HepG2 (cell line): ENCODE data around the gene THAP9. TPM values are rescaled to one million over a fixed set of nuclear protein-coding genes. Genes with fewer than 3 reads are reported as not detected.

Source experiments
- ETV6 ChIP-seq: sonication (generic); formaldehyde crosslinking; conservative IDR thresholded peaks from 2 replicates; pipeline ENCODE4 v1.4.0; 2020; ENCODE audit warnings: missing genetic modification reagents
- HES4 ChIP-seq: sonication (generic); formaldehyde crosslinking; IDR thresholded peaks from 2 replicates; pipeline ENCODE4 v1.9.0; 2021; ENCODE audit warnings: mild to moderate bottlenecking, missing genetic modification reagents, borderline replicate concordance
- KMT2B ChIP-seq: IDR thresholded peaks from 2 replicates; pipeline ENCODE4 v1.6.1; 2016; ENCODE audit warnings: missing genetic modification reagents, missing compliant biosample characterization
- MLXIP ChIP-seq: sonication (generic); formaldehyde crosslinking; IDR thresholded peaks from 2 replicates; pipeline ENCODE4 v1.9.0; 2021; ENCODE audit warnings: missing genetic modification reagents, borderline replicate concordance
- NPAS2 ChIP-seq: sonication (generic); formaldehyde crosslinking; IDR thresholded peaks from 2 replicates; pipeline ENCODE4 v1.8.0; 2022; ENCODE audit warnings: mild to moderate bottlenecking, missing genetic modification reagents, borderline replicate concordance
- PPARG ChIP-seq: conservative IDR thresholded peaks from 2 replicates; pipeline ENCODE4 v1.6.1; 2016; ENCODE audit warnings: missing biosample characterization, missing genetic modification reagents
- PRPF4 ChIP-seq: fragments of 200-400 bp; formaldehyde crosslinking; IDR thresholded peaks from 2 replicates; pipeline ENCODE4 v1.6.1; 2016; ENCODE audit warnings: low read length, low read depth; ENCODE audit not compliant: poor library complexity, severe bottlenecking
- SKIL ChIP-seq: sonication (generic); formaldehyde crosslinking; IDR thresholded peaks from 2 replicates; pipeline ENCODE4 v1.8.0; 2022; ENCODE audit warnings: missing genetic modification reagents, mild to moderate bottlenecking, moderate library complexity, borderline replicate concordance
- STAT6 ChIP-seq: sonication (generic); formaldehyde crosslinking; IDR thresholded peaks from 2 replicates; pipeline ENCODE4 v1.4.0; 2020; ENCODE audit warnings: missing genetic modification reagents, mild to moderate bottlenecking, borderline replicate concordance
- ZFP36L2 ChIP-seq: sonication (generic); formaldehyde crosslinking; IDR thresholded peaks from 2 replicates; pipeline ENCODE4 v1.4.0; 2020; ENCODE audit warnings: missing genetic modification reagents
- ZNF18 ChIP-seq: sonication (generic); formaldehyde crosslinking; IDR thresholded peaks from 2 replicates; pipeline ENCODE4 v1.8.0; 2022; ENCODE audit warnings: mild to moderate bottlenecking, missing genetic modification reagents; ENCODE audit not compliant: insufficient replicate concordance
- ZNF503 ChIP-seq: sonication (generic); formaldehyde crosslinking; IDR thresholded peaks from 2 replicates; pipeline ENCODE4 v1.4.0; 2020; ENCODE audit warnings: missing genetic modification reagents
- ZNF589 ChIP-seq: sonication (generic); formaldehyde crosslinking; conservative IDR thresholded peaks from 2 replicates; pipeline ENCODE4 v1.8.0; 2022; ENCODE audit warnings: mild to moderate bottlenecking, moderate library complexity, missing genetic modification reagents
- ZNF737 ChIP-seq: sonication (generic); formaldehyde crosslinking; IDR thresholded peaks from 2 replicates; pipeline ENCODE4 v1.5.0; 2020; ENCODE audit warnings: missing genetic modification reagents, mild to moderate bottlenecking, borderline replicate concordance
- ZSCAN31 ChIP-seq: sonication (generic); formaldehyde crosslinking; IDR thresholded peaks from 2 replicates; pipeline ENCODE4 v1.5.0; 2020; ENCODE audit warnings: low read depth, mild to moderate bottlenecking, missing genetic modification reagents
- ZZZ3 ChIP-seq: sonication (generic); formaldehyde crosslinking; IDR thresholded peaks from 2 replicates; pipeline ENCODE4 v1.4.0; 2020; ENCODE audit warnings: missing genetic modification reagents, mild to moderate bottlenecking, borderline replicate concordance
- polyA plus RNA-seq, 8 experiments: library from polyadenylated mRNA; depleted of rRNA in 3 of 8; stranded (reverse) in 7 of 8; unstranded in 1 of 8; fragments of >200 nt; fragmentation: Illumina TruSeq in 4 of 8; extraction: Trizol in 4 of 8; gene quantifications; 2 replicates each; pipeline versions ENCODE4 v1.2.1 to v1.2.3, GENCODE V29; 2011 to 2016; ENCODE audit warnings: low read depth in 4 of 8, missing spikeins in 1 of 8, mixed read lengths in 1 of 8; ENCODE audit not compliant: insufficient read depth in 1 of 8
- total RNA-seq, 5 experiments: library from RNA; depleted of rRNA; stranded (reverse); fragments of >200 nt; fragmentation: Illumina TruSeq; extraction: Trizol; gene quantifications; 2 replicates each; pipeline ENCODE4 v1.2.3, GENCODE V29; 2016; ENCODE audit warnings: low read depth in 1 of 5

THAP9 gene
- total and polyA plus RNA-seq, 2 of the 13 experiments (the other 11 are each of a cell fraction or from before 2014, with no cell fraction given): 6.0 to 7.2 TPM

DNA sequence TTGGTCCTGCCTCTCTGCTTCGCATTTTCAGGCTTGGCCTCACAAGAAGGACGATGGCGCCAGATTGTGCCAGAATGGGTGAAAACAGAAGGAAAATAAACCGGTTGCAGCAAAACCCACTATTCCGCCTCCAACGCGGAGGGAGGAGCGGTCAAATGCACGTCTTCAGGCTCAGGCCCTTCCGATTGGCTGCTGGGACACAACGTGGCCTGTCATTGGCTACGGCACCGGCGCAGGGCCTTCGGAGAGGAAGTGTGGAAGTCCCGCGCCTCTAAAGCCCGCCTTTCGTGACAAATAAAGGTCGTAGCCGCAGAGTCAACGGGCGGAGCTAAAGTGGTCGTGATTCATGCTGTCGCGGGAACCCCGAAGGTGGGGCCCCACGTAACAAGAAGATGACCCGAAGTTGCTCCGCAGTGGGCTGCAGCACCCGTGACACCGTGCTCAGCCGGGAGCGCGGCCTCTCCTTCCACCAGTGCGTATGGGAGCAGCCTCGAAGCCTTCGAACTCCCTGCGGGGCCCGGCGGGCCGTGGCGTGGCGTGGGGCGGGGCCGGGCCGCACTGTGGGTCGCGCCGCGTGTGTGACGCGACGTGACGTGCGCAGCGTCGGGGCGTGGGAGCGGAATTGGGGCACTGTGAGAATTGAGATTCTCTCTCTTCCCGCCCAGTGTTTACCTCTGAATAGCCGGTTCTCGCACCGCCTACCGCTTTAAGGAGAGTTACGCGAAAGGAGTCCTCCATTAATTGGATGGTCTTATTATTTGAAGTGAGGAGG, at the start of gene THAP9 (continued):
- no peak for TF ChIP-seq PRPF4
- TF ChIP-seq NPAS2 (CRISPR knock-in tag): no peak
- TF ChIP-seq ZZZ3 (CRISPR knock-in tag): no peak
- TF ChIP-seq KMT2B: peak; percentile 85
- no peak for TF ChIP-seq MLXIP (CRISPR knock-in tag)
- no peak for TF ChIP-seq ZNF737 (CRISPR knock-in tag)
- peak; percentile 47; the same call in 1 of the 2 replicates for TF ChIP-seq ZNF503 (CRISPR knock-in tag)
- TF ChIP-seq ETV6 (CRISPR knock-in tag): peak; percentile 82
- TF ChIP-seq ZFP36L2 (CRISPR knock-in tag): no peak
- peak; percentile 77; the same call in 1 of the 2 replicates for TF ChIP-seq HES4 (CRISPR knock-in tag)
- TF ChIP-seq ZNF589 (CRISPR knock-in tag): peak; percentile 86
- TF ChIP-seq STAT6 (CRISPR knock-in tag): no peak; the same call in 1 of the 2 replicates
- TF ChIP-seq ZSCAN31 (CRISPR knock-in tag): peak; percentile 78
- TF ChIP-seq PPARG (CRISPR knock-in tag): no peak; the same call in 1 of the 2 replicates
- TF ChIP-seq SKIL (CRISPR knock-in tag): no peak
- no peak for TF ChIP-seq ZNF18 (CRISPR knock-in tag)
